Activated CD8-positive, alpha-beta memory T cell treated with anti-CD3 and anti-CD28 coated beads, Interleukin-2, amount 50 U/mL, for 1 hour (primary cell): ENCODE measurements around the gene SAMD10.
"Not testable (repeated sequence)": the region's sequence is repeated elsewhere in the genome, so short reads cannot be mapped to it uniquely, and the experiment has no call there.

ENCODE experiments used
- DNase-seq: peaks from one replicate; pipeline ENCODE4 v3.0.0-alpha.2; 2020; ENCODE audit errors: extremely low read depth

Gene SAMD10

GRCh38 chr20:63968928-63969760, 10.3 kb downstream of the SAMD10 start:
- DNase-seq, result no peak

DNA sequence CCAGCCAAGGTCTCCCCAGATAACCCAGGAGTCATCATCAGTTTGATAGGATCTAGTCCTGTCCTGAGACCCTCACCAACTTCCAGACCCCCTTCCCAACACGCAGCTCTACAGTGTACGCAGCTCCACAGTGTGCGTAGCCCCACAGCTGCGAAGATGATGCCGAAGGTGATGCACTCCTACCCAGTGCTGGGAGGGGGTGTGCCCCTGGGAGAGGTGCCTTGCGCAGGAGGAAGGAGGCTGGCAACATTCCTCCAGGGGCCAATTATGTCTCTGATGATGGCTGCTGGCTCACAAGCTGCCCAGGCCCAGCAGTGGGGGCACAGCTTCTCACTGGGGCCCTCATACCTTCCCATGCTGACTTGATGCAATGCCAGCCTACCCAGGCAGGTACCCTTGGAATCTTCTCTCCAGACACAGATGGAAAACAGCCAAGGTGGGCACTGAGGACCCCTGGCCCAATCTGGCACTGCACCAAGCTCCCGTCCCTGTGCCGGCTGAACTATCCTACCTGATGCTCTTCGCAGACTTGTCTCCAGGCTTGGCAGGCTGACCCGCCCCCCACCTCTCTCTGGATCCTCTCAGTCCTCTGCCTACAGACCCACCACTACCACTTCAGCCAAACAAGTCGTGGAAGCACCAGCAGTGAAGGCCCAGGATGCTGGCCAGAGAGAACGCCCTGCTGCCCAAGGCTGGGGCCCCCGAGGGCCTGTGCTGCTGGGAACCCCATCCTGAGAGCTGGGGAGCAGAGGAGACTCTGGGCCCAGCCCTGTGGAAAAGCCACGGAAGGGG, 11.1 kb downstream of the SAMD10 start:
- no peak for DNase-seq

DNA sequence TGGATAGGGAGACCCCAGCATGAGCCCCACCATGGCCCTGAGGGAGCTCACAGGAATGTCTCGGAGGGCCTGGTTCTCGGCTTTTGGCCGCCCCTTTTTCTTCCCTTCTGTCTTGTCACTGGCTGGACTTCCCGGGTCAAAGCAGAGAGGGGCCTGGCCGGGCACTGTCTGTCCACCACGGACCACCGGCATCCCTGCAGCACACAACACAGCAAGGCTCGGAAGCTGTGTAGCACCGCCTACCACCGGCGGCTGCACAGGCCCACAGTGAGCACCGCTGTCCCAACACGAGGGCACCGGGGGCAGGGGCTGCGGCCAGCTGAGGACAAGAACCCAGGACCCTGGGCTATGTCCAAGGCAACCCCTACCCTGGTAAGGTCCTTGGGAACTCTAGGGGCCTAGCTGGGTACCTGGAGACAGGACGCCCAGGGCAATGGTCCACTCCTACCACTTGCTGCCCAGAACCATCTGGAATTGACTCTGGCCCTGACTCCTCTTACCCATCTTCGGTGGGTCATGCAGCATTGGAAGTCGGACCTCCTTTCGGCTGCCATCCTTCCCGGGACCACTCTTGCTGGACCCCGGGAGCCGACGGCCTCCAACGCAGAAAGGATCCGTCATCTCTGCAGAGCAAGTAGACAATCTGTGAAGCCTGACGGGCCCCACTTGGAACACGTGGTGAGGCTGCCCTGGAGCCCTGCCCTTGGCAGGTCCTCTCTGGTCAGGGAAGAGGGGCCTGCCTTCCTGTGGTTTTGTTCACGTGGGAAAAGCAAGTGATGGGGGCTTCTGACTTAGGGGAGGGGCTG, 11.9 kb downstream of the SAMD10 start:
- DNase-seq, result no peak

DNA sequence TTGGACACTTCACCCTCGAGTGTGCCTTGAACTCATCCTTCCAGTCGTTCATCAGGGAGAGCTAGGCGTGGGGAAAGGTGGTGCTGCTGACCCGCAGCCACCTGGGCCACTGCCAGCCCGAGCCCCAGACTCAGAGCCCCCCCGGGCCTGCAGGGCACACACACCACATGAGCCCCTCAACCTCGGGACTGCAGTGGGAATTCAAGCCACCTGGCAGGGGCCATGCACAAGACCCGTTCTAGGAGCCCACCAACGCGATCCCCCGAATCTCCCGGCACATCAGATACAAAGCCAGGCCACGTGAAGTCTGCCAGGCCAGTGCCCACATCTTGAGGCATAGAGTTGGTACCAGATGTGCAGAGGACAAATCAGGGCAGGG, 12.5 kb downstream of the SAMD10 start:
- DNase-seq, result no peak

DNA sequence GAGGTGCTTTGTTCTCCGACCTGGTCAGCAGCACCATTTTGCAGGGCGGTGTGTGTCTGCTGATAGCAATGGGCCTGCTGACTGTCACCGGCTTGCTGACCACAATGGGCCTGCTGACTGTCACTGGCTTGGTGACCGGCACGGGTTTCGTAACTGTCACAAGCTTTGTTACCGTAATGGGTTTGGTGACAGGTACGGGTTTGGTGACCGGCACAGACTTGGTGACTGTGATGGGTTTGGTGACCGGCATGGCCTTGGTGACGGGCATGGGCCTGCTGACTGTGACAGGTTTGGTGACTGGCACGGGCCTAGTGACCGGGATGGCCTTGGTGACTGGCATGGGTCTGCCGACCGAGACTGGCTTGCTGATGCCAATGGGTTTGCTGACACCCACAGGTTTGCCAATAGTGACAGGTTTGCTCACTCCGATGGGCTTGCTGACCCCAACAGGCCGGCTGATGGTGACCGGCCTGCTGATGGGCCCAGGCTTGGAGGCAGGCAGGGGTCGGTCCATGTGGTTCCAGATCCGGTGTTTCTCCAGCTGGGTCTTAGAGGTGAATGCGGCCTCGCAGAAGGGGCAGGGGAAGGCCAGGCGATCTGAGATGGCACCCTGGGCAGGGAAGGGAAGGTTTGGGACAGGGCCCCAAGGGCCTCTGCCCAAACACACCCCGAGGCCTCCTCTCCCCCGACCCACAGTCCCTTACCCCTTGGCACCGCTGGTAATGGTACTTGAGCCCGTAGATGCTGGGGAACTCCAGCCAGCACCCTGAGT, 13.1 kb downstream of the SAMD10 start:
- no peak for DNase-seq

DNA sequence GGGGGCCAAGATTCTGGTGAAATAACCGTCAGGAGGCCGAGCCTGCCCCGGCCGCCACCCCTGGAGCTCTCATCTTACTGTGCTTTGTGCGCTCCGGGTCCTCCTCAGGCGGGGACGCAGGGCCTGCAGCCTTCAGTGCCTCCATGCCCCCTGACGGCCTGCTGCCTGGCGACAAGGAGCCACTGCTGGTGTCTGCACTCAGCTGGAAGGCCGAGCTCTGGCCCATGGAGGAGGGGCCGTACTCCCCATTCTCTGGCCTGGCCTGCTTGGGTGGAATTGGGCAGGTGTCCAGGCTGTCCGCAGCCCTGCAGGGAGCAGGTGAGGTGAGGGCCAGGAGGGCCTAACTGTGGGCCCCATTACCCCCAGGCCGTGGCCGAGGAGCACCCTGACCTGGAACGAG, 15.0 kb downstream of the SAMD10 start:
- no peak for DNase-seq

GRCh38 chr20:63963784-63964301, 15.6 kb downstream of the SAMD10 start:
- DNase-seq, result no peak

DNA sequence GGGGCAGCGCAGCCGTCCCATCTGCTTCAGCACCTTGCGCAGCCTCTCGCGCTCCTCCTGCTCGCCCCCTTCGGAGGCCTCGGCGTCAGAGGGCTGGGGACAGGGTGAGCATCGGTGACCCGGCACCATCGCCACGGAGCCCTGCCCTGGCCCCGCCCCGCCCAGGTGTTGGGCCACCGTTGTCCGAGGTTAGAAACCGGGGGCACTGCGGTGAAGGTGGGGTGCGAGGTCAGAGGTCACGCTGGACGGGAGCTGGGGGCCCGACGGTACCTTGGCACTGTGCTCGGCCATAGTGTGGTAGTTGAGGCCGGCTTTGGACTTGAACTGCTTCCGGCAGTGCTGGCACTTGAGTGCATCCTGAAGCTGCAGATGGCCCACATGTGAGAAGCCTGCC, 16.1 kb downstream of the SAMD10 start:
- DNase-seq, result no peak

- DNase-seq, result no peak
Observed at GRCh38 chr20:63962426-63963347, 16.8 kb downstream of the SAMD10 start.

- no peak for DNase-seq
Observed at GRCh38 chr20:63961664-63962425, 17.6 kb downstream of the SAMD10 start.

GRCh38 chr20:63960654-63961621, 18.5 kb downstream of the SAMD10 start:
- DNase-seq, result not testable (repeated sequence)

DNA sequence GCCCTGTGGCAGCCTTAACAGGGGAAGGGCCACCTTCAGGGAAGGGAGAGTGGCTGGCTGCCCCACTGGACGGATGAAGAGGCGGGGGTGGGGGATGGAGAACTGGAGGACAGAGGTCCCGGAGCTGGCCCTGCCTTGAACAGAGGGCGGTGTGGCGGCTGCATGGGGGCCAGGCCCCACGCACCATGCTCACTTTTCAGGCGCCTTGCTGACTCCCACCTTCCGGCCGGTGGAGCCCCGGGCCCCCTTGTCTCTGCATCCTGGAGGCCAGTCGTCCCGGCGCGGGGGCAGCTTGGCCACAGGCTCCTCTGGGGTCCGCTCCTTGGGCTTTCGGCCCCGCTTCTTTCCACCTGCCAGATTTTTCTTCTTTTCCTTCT, 19.8 kb downstream of the SAMD10 start:
- no peak for DNase-seq

DNA sequence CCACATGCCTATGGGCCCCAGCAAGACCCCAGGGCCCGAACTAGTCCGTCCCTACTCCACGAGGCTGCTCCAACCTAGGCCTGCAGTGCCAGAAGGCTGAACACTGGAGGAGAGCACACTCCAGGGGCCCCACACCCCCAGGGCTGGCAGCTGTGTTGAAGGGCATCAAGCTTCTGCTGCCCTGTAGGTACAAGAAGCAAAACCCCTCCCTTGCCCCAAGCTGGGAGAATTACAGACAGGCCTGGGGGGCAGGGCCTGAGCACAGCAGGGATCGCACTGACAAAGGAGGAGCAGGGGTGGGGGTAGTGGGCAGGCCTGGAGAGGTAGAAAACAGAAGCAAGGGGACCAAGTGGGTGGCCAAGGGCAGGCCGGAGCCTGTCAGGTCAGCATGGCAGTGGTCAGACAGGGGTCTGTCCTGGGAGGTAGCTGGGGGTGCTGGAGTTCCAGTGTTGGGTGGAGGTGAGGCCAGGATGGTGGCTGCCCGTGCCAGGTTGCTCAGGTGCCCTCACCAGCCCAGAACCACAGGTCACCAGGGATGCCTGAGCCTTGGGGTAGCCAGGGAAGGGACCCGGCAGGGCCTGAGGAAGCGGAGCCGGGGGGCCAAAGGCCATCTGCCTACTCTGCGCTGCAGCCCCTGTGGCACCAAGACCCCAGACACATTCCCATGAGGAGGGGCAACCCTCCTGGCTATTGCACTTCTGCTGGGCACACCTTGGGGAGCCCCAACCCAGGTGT, 20.3 kb downstream of the SAMD10 start:
- no peak for DNase-seq

DNA sequence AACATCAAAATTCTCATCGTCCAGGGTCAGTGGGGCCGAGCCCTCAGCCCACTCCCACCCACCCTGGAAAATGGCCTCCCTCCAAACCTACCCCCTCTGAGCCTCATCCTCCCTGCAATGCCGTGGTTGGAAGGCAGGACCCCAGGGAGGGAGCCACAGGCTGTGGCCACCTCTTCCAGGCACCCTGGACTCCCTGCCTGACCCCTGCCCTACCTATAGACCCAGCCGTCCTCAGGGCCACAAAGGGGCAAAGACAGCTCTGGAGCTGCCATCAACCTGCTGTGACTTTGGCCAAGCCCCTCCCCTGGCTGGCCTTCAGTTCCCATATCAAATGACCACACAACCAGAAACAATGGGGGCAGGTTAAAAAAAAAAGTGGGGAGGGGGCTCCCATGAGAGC, 21.0 kb downstream of the SAMD10 start:
- DNase-seq, result no peak

GRCh38 chr20:63957690-63958441, 21.6 kb downstream of the SAMD10 start:
- no peak for DNase-seq

DNA sequence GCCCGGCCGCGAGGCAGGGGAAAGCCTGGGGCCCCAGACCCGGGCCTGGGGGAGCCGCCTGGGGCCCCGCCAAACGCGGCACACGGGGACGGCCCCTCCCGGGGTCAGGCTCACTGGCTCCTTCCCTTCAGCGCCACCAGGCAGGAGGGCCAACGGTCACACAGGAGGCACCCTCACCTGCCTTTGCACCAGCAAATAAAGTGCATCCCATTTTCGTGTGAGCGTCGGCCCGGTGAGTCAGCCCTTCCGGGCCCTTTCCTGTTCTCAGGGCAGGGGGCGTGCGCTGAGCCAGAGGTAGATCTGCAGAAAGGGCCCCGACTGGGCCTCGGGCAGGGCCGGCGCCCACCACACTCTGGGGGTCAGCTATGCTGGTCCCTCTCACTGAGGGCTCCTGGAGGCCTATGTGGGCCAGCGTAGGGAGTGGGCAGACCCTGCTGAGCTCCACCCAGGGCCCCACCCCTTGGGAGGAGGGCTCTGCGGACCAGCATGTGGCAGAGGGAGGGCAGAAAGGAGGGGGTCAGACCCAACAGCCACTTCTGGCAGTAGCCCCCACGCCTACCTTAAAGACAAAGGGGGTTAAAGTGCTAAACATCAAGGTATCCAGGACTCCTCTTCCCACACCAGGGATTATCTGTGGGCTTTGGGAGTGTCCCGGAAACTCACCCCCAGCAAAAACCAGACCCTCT, 22.3 kb downstream of the SAMD10 start:
- DNase-seq, result no peak
